K562 (cell line): ENCODE data around the gene LMBRD1. TPM values are rescaled to one million over a fixed set of nuclear protein-coding genes. Genes with fewer than 3 reads are reported as not detected.

Experiments
- ATAC-seq: fragments of 200-7000 bp; cut with Tn5 transposase; 3 replicates; pipeline ENCODE4 v1.9.1; 2020; ENCODE audit warnings: moderate library complexity
- BruUV-seq: library from RNA; stranded (reverse); fragments of 400-500 nt; replicated peaks from 2 replicates; lab custom pipeline; 2021; lab: Mats Ljungman, UMichigan
- CTCF ChIA-PET: fragments of 300-600 bp; formaldehyde crosslinking; extraction: SDS; loops from one replicate; lab custom pipeline; 2021; ENCODE audit warnings: low intra/inter-chr PET ratio; lab: Yijun Ruan, JAX
- POLR2A ChIA-PET: fragments of 300-600, 350-650 bp; sonication (Branson Sonifier 250); formaldehyde crosslinking; extraction: SDS; loops from one replicate; lab custom pipeline; 2021; ENCODE audit warnings: antibody characterized with exemption, inconsistent platforms; lab: Yijun Ruan, JAX
- DNase-seq, 4 experiments: peaks; one replicate each; pipeline versions ENCODE4 v3.0.0 to v3.0.0-alpha.2; 2011 to 2018; ENCODE audit warnings: low spot score in 3 of 4, mixed read lengths in 3 of 4; ENCODE audit errors: extremely low read depth in 1 of 4
- FAIRE-seq: peaks from 2 replicates; lab custom pipeline; 2011; peaks lifted over from hg19 to GRCh38; lab: Jason Lieb, UNC
- H2AFZ ChIP-seq: 2 replicates; pipeline ENCODE4 v1.6.0; 2011; ENCODE audit warnings: low read depth, low read length, control low read depth, inconsistent platforms
- H3K27ac ChIP-seq: fragments of 200-600 bp; 3 replicates; pipeline ENCODE4 v1.8.0; 2011; ENCODE audit warnings: low read depth, mild to moderate bottlenecking, control low read depth, inconsistent platforms, low read length, moderate library complexity, mixed read lengths; ENCODE audit errors: extremely low read depth
- H3K27me3 ChIP-seq, 2 experiments: fragments of 300-600 bp in 1 of 2; 2 replicates in 1 of 2; 3 replicates in 1 of 2; pipeline versions ENCODE4 v1.6.0 to v1.8.0; 2011; ENCODE audit warnings: inconsistent platforms in 2 of 2, low read length in 2 of 2, mild to moderate bottlenecking in 1 of 2, mixed read lengths in 1 of 2, moderate library complexity in 1 of 2; ENCODE audit not compliant: control insufficient read depth in 2 of 2, insufficient read depth in 2 of 2
- H3K36me3 ChIP-seq: fragments of 300-600 bp; 3 replicates; pipeline ENCODE4 v1.8.0; 2011; ENCODE audit warnings: mild to moderate bottlenecking, low read length, inconsistent platforms; ENCODE audit not compliant: control insufficient read depth, insufficient read depth
- H3K4me1 ChIP-seq, 2 experiments: fragments of 200-600 bp in 1 of 2; replicated peaks in 1 of 2; 2 replicates in 1 of 2; 3 replicates in 1 of 2; pipeline versions ENCODE4 v1.5.1 to v1.8.0; 2011; ENCODE audit warnings: inconsistent platforms in 2 of 2, low read length in 2 of 2, mild to moderate bottlenecking in 1 of 2, mixed read lengths in 1 of 2, moderate library complexity in 1 of 2; ENCODE audit not compliant: control insufficient read depth in 2 of 2, insufficient read depth in 2 of 2
- H3K4me2 ChIP-seq: 2 replicates; pipeline ENCODE4 v1.6.1; 2011; ENCODE audit warnings: low read length, control low read depth, inconsistent platforms, mixed read lengths; ENCODE audit not compliant: insufficient read depth
- H3K4me3 ChIP-seq: fragments of 200-600 bp; sonication (generic), shearing (Covaris generic); 2 replicates; pipeline ENCODE4 v1.5.1; 2016; ENCODE audit warnings: control low read depth, inconsistent platforms
- H3K79me2 ChIP-seq: fragments of 200-600 bp; 3 replicates; pipeline ENCODE4 v1.8.0; 2011; ENCODE audit warnings: low read length, inconsistent platforms; ENCODE audit not compliant: control insufficient read depth, insufficient read depth
- H3K9ac ChIP-seq, 2 experiments: 2 replicates each; pipeline versions ENCODE4 v1.6.0 to v1.6.1; 2011; ENCODE audit warnings: low read depth in 2 of 2, low read length in 2 of 2, control low read depth in 1 of 2, inconsistent platforms in 1 of 2, mild to moderate bottlenecking in 1 of 2, mixed read lengths in 1 of 2; ENCODE audit not compliant: insufficient read depth in 1 of 2
- H3K9me1 ChIP-seq: one replicate; pipeline ENCODE4 v1.6.0; 2011; ENCODE audit warnings: inconsistent platforms, mild to moderate bottlenecking, low read length, moderate library complexity; ENCODE audit not compliant: control insufficient read depth, insufficient read depth
- H3K9me3 ChIP-seq: replicated peaks from 2 replicates; pipeline ENCODE4 v1.5.1; 2011; ENCODE audit warnings: low read depth, low read length, inconsistent platforms; ENCODE audit not compliant: control insufficient read depth, insufficient read depth
- H4K20me1 ChIP-seq: replicated peaks from 2 replicates; pipeline ENCODE4 v1.6.1; 2011; ENCODE audit warnings: low read length, inconsistent platforms, mixed read lengths; ENCODE audit not compliant: control insufficient read depth, insufficient read depth
- BRD4 ChIP-seq: fragments of 200-600 bp; sonication (generic); IDR thresholded peaks from 2 replicates; pipeline ENCODE4 v1.6.1; 2017; ENCODE audit warnings: inconsistent platforms
- C11orf30 ChIP-seq: fragments of 450-650 bp; IDR thresholded peaks from 2 replicates; pipeline ENCODE4 v1.6.1; 2016; ENCODE audit warnings: low read depth, mild to moderate bottlenecking
- GATAD2B ChIP-seq: fragments of 450-650 bp; IDR thresholded peaks from 2 replicates; pipeline ENCODE4 v1.6.1; 2017; ENCODE audit warnings: mild to moderate bottlenecking, borderline replicate concordance
- JUN ChIP-seq, 2 experiments: sonication (generic) in 1 of 2; formaldehyde crosslinking in 1 of 2; IDR thresholded peaks; 2 replicates each; pipeline versions ENCODE4 v1.6.1 to v1.8.0; 2012 to 2022; ENCODE audit warnings: borderline replicate concordance in 2 of 2, mild to moderate bottlenecking in 2 of 2, improper control_type of control experiment in 1 of 2, low read depth in 1 of 2, low read length in 1 of 2, missing genetic modification reagents in 1 of 2
- MAFF ChIP-seq: IDR thresholded peaks from 2 replicates; pipeline ENCODE4 v1.6.1; 2012; ENCODE audit warnings: low read length, improper control_type of control experiment
- NCOA4 ChIP-seq: fragments of 450-650 bp; IDR thresholded peaks from 2 replicates; pipeline ENCODE4 v1.6.1; 2018; ENCODE audit warnings: mild to moderate bottlenecking; ENCODE audit not compliant: partially characterized antibody
- PHF21A ChIP-seq: fragments of 450-650 bp; IDR thresholded peaks from 2 replicates; pipeline ENCODE4 v1.6.1; 2017; ENCODE audit warnings: low read depth, borderline replicate concordance
- STAG1 ChIP-seq: sonication (generic); formaldehyde crosslinking; IDR thresholded peaks from 2 replicates; pipeline ENCODE4 v1.5.0; 2020; ENCODE audit warnings: missing genetic modification reagents, borderline replicate concordance
- ZFX ChIP-seq: sonication (generic); formaldehyde crosslinking; IDR thresholded peaks from 2 replicates; pipeline ENCODE4 v1.8.0; 2022; ENCODE audit warnings: mild to moderate bottlenecking, missing genetic modification reagents, moderate library complexity
- ZNF316 ChIP-seq: fragments of 450-650 bp; IDR thresholded peaks from 2 replicates; pipeline ENCODE4 v1.6.1; 2016
- ZNF41 ChIP-seq: fragments of 250-450 bp; sonication (Bioruptor Pico); conservative IDR thresholded peaks from 2 replicates; pipeline ENCODE4 v1.4.0; 2020; ENCODE audit warnings: mild to moderate bottlenecking
- WGBS: fragments of 100-300 bp; shearing (Covaris generic); methylation state at CpG from one replicate; pipeline ENCODE4 v1.1.6; 2016; ENCODE audit warnings: low coverage, mixed read lengths; ENCODE audit not compliant: insufficient coverage; ENCODE audit errors: missing lambda C conversion rate; 5-methylcytosine and 5-hydroxymethylcytosine counted together
- in situ Hi-C: fragments of 300-500 bp; cut with MboI; formaldehyde crosslinking; loops from 4 replicates; pipeline ENCODE4 v1.15.0; 2018; ENCODE audit warnings: inconsistent platforms, mixed read lengths
- intact Hi-C: fragments of 100-400 bp; cut with micrococcal nuclease; formaldehyde crosslinking; loops from 2 replicates; pipeline ENCODE4 v1.14.2; 2022
- polyA plus RNA-seq, 8 experiments: library from polyadenylated mRNA; depleted of rRNA in 4 of 8; stranded (reverse) in 5 of 8; unstranded in 3 of 8; fragments of >200 nt; fragmentation: Nextera tagmentation in 2 of 8; fragmentation: Illumina TruSeq in 1 of 8; extraction: Ambion mirVana in 2 of 8; extraction: Trizol in 1 of 8; gene quantifications; 2 replicates each; pipeline versions ENCODE4 v1.2.1 to v1.2.3, GENCODE V29; 2011 to 2014; ENCODE audit warnings: inconsistent platforms in 1 of 8, missing spikeins in 1 of 8
- total RNA-seq, 7 experiments: library from RNA; depleted of rRNA in 6 of 7; stranded (reverse); fragments of >200 nt in 6 of 7; fragmentation: Illumina TruSeq in 2 of 7; extraction: Trizol in 2 of 7; gene quantifications; 2 replicates each; pipeline versions ENCODE4 v1.2.1 to v1.2.3, GENCODE V29; 2011 to 2021; ENCODE audit warnings: low replicate concordance in 1 of 7
- TF ChIP-seq, protein P1 (sequence below), 2 experiments: IDR thresholded peaks; 2 replicates each; pipeline ENCODE4 v1.6.1; 2012; ENCODE audit warnings: improper control_type of control experiment in 2 of 2, low read depth in 2 of 2, low read length in 2 of 2, borderline replicate concordance in 1 of 2
- TF ChIP-seq, protein P2 (sequence below), 2 experiments: IDR thresholded peaks in 1 of 2; conservative IDR thresholded peaks in 1 of 2; 2 replicates each; pipeline ENCODE4 v1.6.1; 2016; ENCODE audit warnings: low read depth in 2 of 2, mild to moderate bottlenecking in 1 of 2, missing compliant biosample characterization in 1 of 2, missing genetic modification characterization in 1 of 2, moderate library complexity in 1 of 2
- TF ChIP-seq, protein P3 (sequence below): sonication (generic); formaldehyde crosslinking; IDR thresholded peaks from 2 replicates; pipeline ENCODE4 v1.8.0; 2023; ENCODE audit warnings: mild to moderate bottlenecking, missing genetic modification reagents

The LMBRD1 gene
- total and polyA plus RNA-seq, 9 of the 15 experiments (the other 6 are each of a cell fraction or from before 2014, with no cell fraction given): 14.0 to 85.2 (median 26.5) TPM

DNA sequence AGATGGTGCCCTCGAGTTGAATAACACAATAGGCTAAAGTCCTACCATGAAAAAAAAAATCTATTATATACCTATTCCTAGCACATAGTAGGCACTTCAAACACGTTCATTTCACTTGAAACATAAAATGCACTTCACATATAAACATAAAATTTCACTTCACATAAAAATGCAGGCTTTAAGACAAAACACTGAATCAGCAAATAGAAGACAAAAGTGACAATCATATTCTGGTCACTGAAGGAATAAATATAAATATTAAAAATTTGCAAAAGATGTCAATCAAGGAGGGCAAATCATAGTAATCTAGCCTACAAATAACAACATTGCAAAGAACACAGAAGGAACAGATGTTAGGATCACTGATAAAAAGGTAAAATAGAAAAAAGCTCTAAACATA, 153.1 kb downstream of the LMBRD1 start:
- no peak overlapping the region for H2AFZ ChIP-seq
- H3K4me3 ChIP-seq: no peak overlapping the region
- 3% methylated on average over 2 of the region's 2 CpGs for WGBS
- 0 out of 5 replicates have a peak, but pooled peaks cover 0 to 4% of the 10 kb centered on the region in 2 experiments for H3K27me3 ChIP-seq
- no peaks in the 10 kb centered on the region for H3K79me2 ChIP-seq
- ATAC-seq (no peak), DNase-seq (no peak), FAIRE-seq (no peak)
- in situ Hi-C loops: no loop called here
- CTCF ChIA-PET: no interaction called here
- H3K9me3 ChIP-seq: no peaks in the 10 kb centered on the region
- intact Hi-C loops: no loop called here
- H3K4me2 ChIP-seq: no peak overlapping the region
- BruUV-seq: no TSS peak
- H3K27ac ChIP-seq: no peak overlapping the region
- H4K20me1 ChIP-seq: no peaks in the 10 kb centered on the region; the same call in 1 of the 2 replicates
- H3K9ac ChIP-seq: no peak overlapping the region
- POLR2A ChIA-PET: no interaction called here
- no peaks in the 10 kb centered on the region for H3K9me1 ChIP-seq
- no peaks in the 10 kb centered on the region for H3K36me3 ChIP-seq
- H3K4me1 ChIP-seq: no peaks in the 10 kb centered on the region
- TF ChIP-seq ZNF316 (peak; percentile 79), C11orf30 (peak; percentile 45; the same call in 1 of the 2 replicates), MAFF (peak; percentile 48; the same call in 1 of the 2 replicates), STAG1 (CRISPR knock-in tag) (no peak), ZNF41 (CRISPR knock-in tag) (no peak), GATAD2B (no peak), NCOA4 (no peak), BRD4 (no peak), PHF21A (no peak), JUN (IDR thresholded peaks at IDR 0.05; ENCODE audit: borderline replicate concordance, low read depth, low read length) (no peak), JUN (CRISPR knock-in tag; IDR thresholded peaks at IDR 0.05; ENCODE audit: borderline replicate concordance) (no peak), ZFX (CRISPR knock-in tag) (no peak)
- TF ChIP-seq, protein P1, sequence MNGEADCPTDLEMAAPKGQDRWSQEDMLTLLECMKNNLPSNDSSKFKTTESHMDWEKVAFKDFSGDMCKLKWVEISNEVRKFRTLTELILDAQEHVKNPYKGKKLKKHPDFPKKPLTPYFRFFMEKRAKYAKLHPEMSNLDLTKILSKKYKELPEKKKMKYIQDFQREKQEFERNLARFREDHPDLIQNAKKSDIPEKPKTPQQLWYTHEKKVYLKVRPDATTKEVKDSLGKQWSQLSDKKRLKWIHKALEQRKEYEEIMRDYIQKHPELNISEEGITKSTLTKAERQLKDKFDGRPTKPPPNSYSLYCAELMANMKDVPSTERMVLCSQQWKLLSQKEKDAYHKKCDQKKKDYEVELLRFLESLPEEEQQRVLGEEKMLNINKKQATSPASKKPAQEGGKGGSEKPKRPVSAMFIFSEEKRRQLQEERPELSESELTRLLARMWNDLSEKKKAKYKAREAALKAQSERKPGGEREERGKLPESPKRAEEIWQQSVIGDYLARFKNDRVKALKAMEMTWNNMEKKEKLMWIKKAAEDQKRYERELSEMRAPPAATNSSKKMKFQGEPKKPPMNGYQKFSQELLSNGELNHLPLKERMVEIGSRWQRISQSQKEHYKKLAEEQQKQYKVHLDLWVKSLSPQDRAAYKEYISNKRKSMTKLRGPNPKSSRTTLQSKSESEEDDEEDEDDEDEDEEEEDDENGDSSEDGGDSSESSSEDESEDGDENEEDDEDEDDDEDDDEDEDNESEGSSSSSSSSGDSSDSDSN (IDR thresholded peaks at IDR 0.05; ENCODE audit: borderline replicate concordance in 1 of 2, low read depth in 2 of 2, low read length in 2 of 2): no peak
- TF ChIP-seq, protein P2, sequence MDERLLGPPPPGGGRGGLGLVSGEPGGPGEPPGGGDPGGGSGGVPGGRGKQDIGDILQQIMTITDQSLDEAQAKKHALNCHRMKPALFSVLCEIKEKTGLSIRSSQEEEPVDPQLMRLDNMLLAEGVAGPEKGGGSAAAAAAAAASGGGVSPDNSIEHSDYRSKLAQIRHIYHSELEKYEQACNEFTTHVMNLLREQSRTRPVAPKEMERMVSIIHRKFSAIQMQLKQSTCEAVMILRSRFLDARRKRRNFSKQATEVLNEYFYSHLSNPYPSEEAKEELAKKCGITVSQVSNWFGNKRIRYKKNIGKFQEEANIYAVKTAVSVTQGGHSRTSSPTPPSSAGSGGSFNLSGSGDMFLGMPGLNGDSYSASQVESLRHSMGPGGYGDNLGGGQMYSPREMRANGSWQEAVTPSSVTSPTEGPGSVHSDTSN (CRISPR knock-in tag; IDR thresholded peaks at IDR 0.05; ENCODE audit: low read depth): no peak
- TF ChIP-seq, protein P2 (tag; conservative IDR thresholded peaks at IDR 0.05; ENCODE audit: low read depth): no peak
- TF ChIP-seq, protein P3, sequence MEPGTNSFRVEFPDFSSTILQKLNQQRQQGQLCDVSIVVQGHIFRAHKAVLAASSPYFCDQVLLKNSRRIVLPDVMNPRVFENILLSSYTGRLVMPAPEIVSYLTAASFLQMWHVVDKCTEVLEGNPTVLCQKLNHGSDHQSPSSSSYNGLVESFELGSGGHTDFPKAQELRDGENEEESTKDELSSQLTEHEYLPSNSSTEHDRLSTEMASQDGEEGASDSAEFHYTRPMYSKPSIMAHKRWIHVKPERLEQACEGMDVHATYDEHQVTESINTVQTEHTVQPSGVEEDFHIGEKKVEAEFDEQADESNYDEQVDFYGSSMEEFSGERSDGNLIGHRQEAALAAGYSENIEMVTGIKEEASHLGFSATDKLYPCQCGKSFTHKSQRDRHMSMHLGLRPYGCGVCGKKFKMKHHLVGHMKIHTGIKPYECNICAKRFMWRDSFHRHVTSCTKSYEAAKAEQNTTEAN: no peak
